GM21390 (cell line): ENCODE data around the gene TMEM72.

Experiments
- ATAC-seq: cut with Tn5 transposase; IDR thresholded peaks from one replicate; pipeline ENCODE4 v1.9.1; 2021; ENCODE audit not compliant: unreplicated experiment

The TMEM72 gene

GRCh38 chr10:44889834-44890233 is 21.3 kb upstream of the TMEM72 start:
- ATAC-seq = no peak

GRCh38 chr10:44890696-44891563 is 20.2 kb upstream of the TMEM72 start:
- ATAC-seq = no peak

GRCh38 chr10:44891721-44892120 is 19.4 kb upstream of the TMEM72 start:
- no peak for ATAC-seq

GRCh38 chr10:44893604-44894468 is 17.3 kb upstream of the TMEM72 start:
- no peak for ATAC-seq

- no peak for ATAC-seq
Measured at GRCh38 chr10:44894691-44895090, 16.4 kb upstream of the TMEM72 start.

GRCh38 chr10:44895280-44895679 is 15.9 kb upstream of the TMEM72 start:
- ATAC-seq = no peak

- ATAC-seq = no peak
Measured at GRCh38 chr10:44897049-44897448, 14.1 kb upstream of the TMEM72 start.

- ATAC-seq = no peak
Measured at GRCh38 chr10:44898665-44899064, 12.5 kb upstream of the TMEM72 start.

- ATAC-seq = no peak
Measured at GRCh38 chr10:44899450-44900080, 11.6 kb upstream of the TMEM72 start.

- ATAC-seq = no peak
Measured at GRCh38 chr10:44902941-44903545, 8.1 kb upstream of the TMEM72 start.

- ATAC-seq = no peak
Measured at GRCh38 chr10:44906486-44906885, 4.7 kb upstream of the TMEM72 start.

- no peak for ATAC-seq
Measured at GRCh38 chr10:44907556-44907955, 3.6 kb upstream of the TMEM72 start.

GRCh38 chr10:44908066-44908749 is 2.9 kb upstream of the TMEM72 start:
- no peak for ATAC-seq

GRCh38 chr10:44908936-44909630 is 2.1 kb upstream of the TMEM72 start:
- no peak for ATAC-seq

- no peak for ATAC-seq
Measured at GRCh38 chr10:44909910-44910309, 1.2 kb upstream of the TMEM72 start.

- no peak for ATAC-seq
Measured at GRCh38 chr10:44910602-44911001, 535 bp upstream of the TMEM72 start.

GRCh38 chr10:44911951-44912350 is 814 bp downstream of the TMEM72 start:
- ATAC-seq = no peak

GRCh38 chr10:44913350-44914081 is 2.4 kb downstream of the TMEM72 start:
- ATAC-seq = no peak

- no peak for ATAC-seq
Measured at GRCh38 chr10:44914891-44915290, 3.8 kb downstream of the TMEM72 start.
